ENCODE data around the gene ESRRA.

The ESRRA gene

GRCh38 chr11:64265176-64266160 is 39.9 kb upstream of the ESRRA start:
- no peak for DNase-seq (ENCODE audit: low spot score)
- CTCF ChIA-PET, result interaction anchor here (0.6 to 1.0 kb wide), 6 partner anchors 14 to 84 kb away, joined by 3 to 5 read pairs (median 4); no protein-coding TSS in a partner anchor
- peak overlapping the region; percentile 99 for H3K27ac ChIP-seq
- TF ChIP-seq CTCF (conservative IDR thresholded peaks at IDR 0.05; ENCODE audit: low read depth), result no peak
- POLR2A ChIA-PET (ENCODE audit: low non-redundant PET), result interaction anchor here (0.9 to 1.0 kb wide), 2 partner anchors 12 to 19 kb away, joined by 3 to 6 read pairs; partner anchors contain the start of gene PPP1R14B

- ChIA-PET POLR2A (ENCODE audit: low non-redundant PET) (no interaction called here), CTCF (interaction anchor here (0.9 to 1.0 kb wide), 2 partner anchors 16 to 62 kb away, joined by 3 to 5 read pairs; no protein-coding TSS in a partner anchor)
- DNase-seq (ENCODE audit: low spot score), result peak; percentile 45
- H3K27ac ChIP-seq, result peak overlapping the region; percentile 99
- no peak for TF ChIP-seq CTCF (conservative IDR thresholded peaks at IDR 0.05; ENCODE audit: low read depth)
These were observed 39.0 kb upstream of the ESRRA start for GRCh38 chr11:64266339-64266738.

- no peak for TF ChIP-seq CTCF (conservative IDR thresholded peaks at IDR 0.05; ENCODE audit: low read depth)
- DNase-seq (ENCODE audit: low spot score), result no peak
- H3K27ac ChIP-seq, result peak overlapping the region; percentile 99
- ChIA-PET CTCF (interaction anchor here (1.0 to 3.6 kb wide), 5 partner anchors 9 to 63 kb away, joined by 3 to 18 read pairs (median 5); partner anchors contain the start of genes CATSPERZ and PLCB3), POLR2A (ENCODE audit: low non-redundant PET) (interaction anchor here (0.7 to 1.6 kb wide), 3 partner anchors 10 to 23 kb away, joined by 4 to 7 read pairs (median 6); no protein-coding TSS in a partner anchor)
These were observed 37.9 kb upstream of the ESRRA start for GRCh38 chr11:64267207-64267945.

- POLR2A ChIA-PET (ENCODE audit: low non-redundant PET), result interaction anchor here (0.6 to 1.6 kb wide), 7 partner anchors 9 to 43 kb away, joined by 3 to 7 read pairs (median 4); no protein-coding TSS in a partner anchor
- no peak for TF ChIP-seq CTCF (conservative IDR thresholded peaks at IDR 0.05; ENCODE audit: low read depth)
- CTCF ChIA-PET, result interaction anchor here (0.6 to 3.6 kb wide), 8 partner anchors 9 to 1388 kb away, joined by 3 to 18 read pairs (median 4); partner anchors contain the start of genes CATSPERZ, PLCB3 and SLC3A2
- peak overlapping the region; percentile 99 for H3K27ac ChIP-seq
- no peak for DNase-seq (ENCODE audit: low spot score)
These were observed 37.1 kb upstream of the ESRRA start for GRCh38 chr11:64268025-64268892.

- H3K27ac ChIP-seq, result peak overlapping the region; percentile 99
- ChIA-PET POLR2A (ENCODE audit: low non-redundant PET) (interaction anchor here (0.6 to 1.6 kb wide), 5 partner anchors 16 to 43 kb away, joined by 3 to 7 read pairs (median 4); no protein-coding TSS in a partner anchor), CTCF (interaction anchor here (0.6 to 3.6 kb wide), 5 partner anchors 10 to 257 kb away, joined by 3 to 18 read pairs (median 3); partner anchors contain the start of genes CATSPERZ and PLCB3)
- DNase-seq (ENCODE audit: low spot score), result no peak
- no peak for TF ChIP-seq CTCF (conservative IDR thresholded peaks at IDR 0.05; ENCODE audit: low read depth)
These were observed 36.3 kb upstream of the ESRRA start for GRCh38 chr11:64268893-64269539.
